Panc1 (cell line): ENCODE results near the gene BMF. TPM values are rescaled to one million over a fixed set of nuclear protein-coding genes. Genes with fewer than 3 reads are reported as not detected.

Source experiments
- ATAC-seq: fragments of 200-7000 bp; cut with Tn5 transposase; 2 replicates; pipeline ENCODE4 v1.9.1; 2020; ENCODE audit warnings: mild to moderate bottlenecking, moderate library complexity
- BruUV-seq: library from RNA; stranded (reverse); fragments of 400-500 nt; replicated peaks from 2 replicates; lab custom pipeline; 2021; lab: Mats Ljungman, UMichigan
- CTCF ChIA-PET: fragments of 300-600 bp; sonication (Branson Sonifier 250); formaldehyde crosslinking; loops from one replicate; lab custom pipeline; 2022; ENCODE audit warnings: antibody characterized with exemption; lab: Charles Lee
- POLR2A ChIA-PET: fragments of 300-600 bp; sonication (Branson Sonifier 250); formaldehyde crosslinking; loops from one replicate; lab custom pipeline; 2022; ENCODE audit warnings: antibody characterized with exemption; lab: Charles Lee
- DNase-seq: peaks from one replicate; pipeline ENCODE4 v3.0.0-alpha.2; 2010; ENCODE audit warnings: low read depth, low spot score
- H3K27ac ChIP-seq: 2 replicates; pipeline ENCODE4 v1.5.1; 2011; ENCODE audit warnings: mild to moderate bottlenecking, low read length, inconsistent platforms
- H3K27me3 ChIP-seq: fragments of 200-500 bp; sonication (Bioruptor generic); 2 replicates; pipeline ENCODE4 v1.6.0; 2014; ENCODE audit warnings: low read length, inconsistent platforms; ENCODE audit not compliant: control insufficient read depth, insufficient read depth
- H3K36me3 ChIP-seq: fragments of 200-500 bp; sonication (Bioruptor generic); 2 replicates; pipeline ENCODE4 v1.5.1; 2014; ENCODE audit warnings: inconsistent platforms, mild to moderate bottlenecking, low read length, moderate library complexity; ENCODE audit not compliant: control insufficient read depth, insufficient read depth
- H3K4me1 ChIP-seq: 2 replicates; pipeline ENCODE4 v1.5.1; 2011; ENCODE audit warnings: inconsistent platforms, mild to moderate bottlenecking, low read length, moderate library complexity; ENCODE audit not compliant: control insufficient read depth, insufficient read depth
- H3K4me3 ChIP-seq, 2 experiments: 2 replicates each; pipeline ENCODE4 v1.5.1; 2011 to 2012; ENCODE audit warnings: low read depth in 2 of 2, low read length in 2 of 2, mild to moderate bottlenecking in 2 of 2, inconsistent platforms in 1 of 2, moderate library complexity in 1 of 2
- H3K9me3 ChIP-seq: fragments of 200-500 bp; sonication (Bioruptor generic); 2 replicates; pipeline ENCODE4 v1.5.1; 2014; ENCODE audit warnings: low read depth, mild to moderate bottlenecking, inconsistent platforms, low read length, moderate library complexity; ENCODE audit not compliant: control insufficient read depth, insufficient read depth
- POLR2AphosphoS5 ChIP-seq: IDR thresholded peaks from 2 replicates; pipeline ENCODE4 v1.6.1; 2012; ENCODE audit warnings: mild to moderate bottlenecking, low read depth, low read length, moderate library complexity
- SIN3A ChIP-seq: IDR thresholded peaks from 2 replicates; pipeline ENCODE4 v1.6.1; 2012; ENCODE audit warnings: low read depth, mild to moderate bottlenecking, low read length, moderate library complexity, borderline replicate concordance; ENCODE audit not compliant: insufficient read depth
- TCF7L2 ChIP-seq: IDR thresholded peaks from 2 replicates; pipeline ENCODE4 v1.6.1; 2011; ENCODE audit warnings: mild to moderate bottlenecking, low read depth, low read length, inconsistent platforms
- in situ Hi-C: cut with HindIII; loops from 2 replicates; pipeline ENCODE4 v1.10.0; 2016; ENCODE audit warnings: low sequenced_read_pairs, low pct_unique_long_range_greater_than_20kb
- intact Hi-C: fragments of 100-400 bp; cut with micrococcal nuclease; formaldehyde crosslinking; loops from one replicate; pipeline ENCODE4 v1.10.0; 2022; ENCODE audit not compliant: unreplicated experiment
- total RNA-seq: library from RNA; stranded (reverse); gene quantifications from one replicate; pipeline ENCODE4 v1.2.1, GENCODE V29; 2021; ENCODE audit not compliant: unreplicated experiment
- TF ChIP-seq, protein P1 (sequence below): fragments of 450-650 bp; IDR thresholded peaks from 2 replicates; pipeline ENCODE4 v1.5.1; 2017; ENCODE audit warnings: mild to moderate bottlenecking
- TF ChIP-seq, protein P2 (sequence below), 2 experiments: IDR thresholded peaks; 2 replicates each; pipeline ENCODE4 v1.6.1; 2011 to 2012; ENCODE audit warnings: low read depth in 2 of 2, control low read depth in 1 of 2, low read length in 1 of 2, mild to moderate bottlenecking in 1 of 2, moderate library complexity in 1 of 2; ENCODE audit not compliant: insufficient read depth in 1 of 2

The BMF gene
- total RNA-seq, 1 experiment from 2014 or later = 7.8 TPM

DNA sequence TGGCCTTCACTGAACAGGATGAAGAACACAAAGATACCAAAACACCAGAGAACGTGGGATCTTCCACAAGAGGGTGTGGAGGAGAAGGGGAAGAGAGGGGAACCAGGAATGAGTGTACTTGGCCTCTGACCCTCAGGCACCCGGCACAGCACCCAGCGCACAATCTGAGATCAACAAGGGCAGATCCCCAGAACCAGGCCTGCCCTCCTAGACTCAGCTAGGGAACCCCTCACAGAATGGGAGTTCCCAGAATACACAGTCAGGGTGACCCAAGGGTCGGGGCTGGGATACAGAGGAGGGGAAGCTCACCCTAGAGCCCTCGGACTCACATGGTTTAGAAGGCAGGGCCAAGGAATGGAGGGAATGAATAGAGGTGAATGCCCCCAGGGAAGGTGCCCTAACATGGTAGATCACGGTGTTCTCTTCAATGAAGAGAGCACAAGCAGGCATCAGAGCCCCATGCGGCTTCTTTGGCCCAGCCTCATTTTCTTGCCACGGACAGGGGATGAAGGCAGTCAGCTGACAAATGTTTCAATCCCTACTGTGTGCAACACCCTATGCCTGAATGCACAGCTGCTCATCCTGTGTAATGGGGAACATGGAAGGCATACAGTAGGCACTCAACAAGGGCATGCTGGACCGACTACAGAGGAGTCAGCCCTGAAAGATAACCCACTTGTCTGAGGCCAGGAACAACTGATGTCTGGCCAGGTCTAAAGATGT is 13.1 kb downstream of the BMF start:
- DNase-seq (no peak), ATAC-seq (no peak)
- no peaks in the 10 kb centered on the region for H3K36me3 ChIP-seq
- no peaks in the 10 kb centered on the region for H3K9me3 ChIP-seq
- BruUV-seq = no TSS peak
- H3K4me1 ChIP-seq = peaks cover 55% of the 10 kb centered on the region
- peak overlapping the region; percentile 80; the same call in 1 of the 2 replicates for H3K27ac ChIP-seq
- no peak overlapping the region for H3K4me3 ChIP-seq
- ChIA-PET POLR2A (interaction anchor here (0.6 kb wide), 1 partner anchor 198 kb away, joined by 8 read pairs; no protein-coding TSS in a partner anchor), CTCF (interaction anchor here (1.3 kb wide), 1 partner anchor 26 kb away, joined by 4 read pairs; no protein-coding TSS in a partner anchor)
- intact Hi-C loops (no loop called here), in situ Hi-C loops (no loop called here)
- TF ChIP-seq POLR2AphosphoS5 (no peak), TCF7L2 (no peak), SIN3A (no peak)
- TF ChIP-seq, protein P1, sequence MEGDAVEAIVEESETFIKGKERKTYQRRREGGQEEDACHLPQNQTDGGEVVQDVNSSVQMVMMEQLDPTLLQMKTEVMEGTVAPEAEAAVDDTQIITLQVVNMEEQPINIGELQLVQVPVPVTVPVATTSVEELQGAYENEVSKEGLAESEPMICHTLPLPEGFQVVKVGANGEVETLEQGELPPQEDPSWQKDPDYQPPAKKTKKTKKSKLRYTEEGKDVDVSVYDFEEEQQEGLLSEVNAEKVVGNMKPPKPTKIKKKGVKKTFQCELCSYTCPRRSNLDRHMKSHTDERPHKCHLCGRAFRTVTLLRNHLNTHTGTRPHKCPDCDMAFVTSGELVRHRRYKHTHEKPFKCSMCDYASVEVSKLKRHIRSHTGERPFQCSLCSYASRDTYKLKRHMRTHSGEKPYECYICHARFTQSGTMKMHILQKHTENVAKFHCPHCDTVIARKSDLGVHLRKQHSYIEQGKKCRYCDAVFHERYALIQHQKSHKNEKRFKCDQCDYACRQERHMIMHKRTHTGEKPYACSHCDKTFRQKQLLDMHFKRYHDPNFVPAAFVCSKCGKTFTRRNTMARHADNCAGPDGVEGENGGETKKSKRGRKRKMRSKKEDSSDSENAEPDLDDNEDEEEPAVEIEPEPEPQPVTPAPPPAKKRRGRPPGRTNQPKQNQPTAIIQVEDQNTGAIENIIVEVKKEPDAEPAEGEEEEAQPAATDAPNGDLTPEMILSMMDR = no peak
- TF ChIP-seq, protein P2, sequence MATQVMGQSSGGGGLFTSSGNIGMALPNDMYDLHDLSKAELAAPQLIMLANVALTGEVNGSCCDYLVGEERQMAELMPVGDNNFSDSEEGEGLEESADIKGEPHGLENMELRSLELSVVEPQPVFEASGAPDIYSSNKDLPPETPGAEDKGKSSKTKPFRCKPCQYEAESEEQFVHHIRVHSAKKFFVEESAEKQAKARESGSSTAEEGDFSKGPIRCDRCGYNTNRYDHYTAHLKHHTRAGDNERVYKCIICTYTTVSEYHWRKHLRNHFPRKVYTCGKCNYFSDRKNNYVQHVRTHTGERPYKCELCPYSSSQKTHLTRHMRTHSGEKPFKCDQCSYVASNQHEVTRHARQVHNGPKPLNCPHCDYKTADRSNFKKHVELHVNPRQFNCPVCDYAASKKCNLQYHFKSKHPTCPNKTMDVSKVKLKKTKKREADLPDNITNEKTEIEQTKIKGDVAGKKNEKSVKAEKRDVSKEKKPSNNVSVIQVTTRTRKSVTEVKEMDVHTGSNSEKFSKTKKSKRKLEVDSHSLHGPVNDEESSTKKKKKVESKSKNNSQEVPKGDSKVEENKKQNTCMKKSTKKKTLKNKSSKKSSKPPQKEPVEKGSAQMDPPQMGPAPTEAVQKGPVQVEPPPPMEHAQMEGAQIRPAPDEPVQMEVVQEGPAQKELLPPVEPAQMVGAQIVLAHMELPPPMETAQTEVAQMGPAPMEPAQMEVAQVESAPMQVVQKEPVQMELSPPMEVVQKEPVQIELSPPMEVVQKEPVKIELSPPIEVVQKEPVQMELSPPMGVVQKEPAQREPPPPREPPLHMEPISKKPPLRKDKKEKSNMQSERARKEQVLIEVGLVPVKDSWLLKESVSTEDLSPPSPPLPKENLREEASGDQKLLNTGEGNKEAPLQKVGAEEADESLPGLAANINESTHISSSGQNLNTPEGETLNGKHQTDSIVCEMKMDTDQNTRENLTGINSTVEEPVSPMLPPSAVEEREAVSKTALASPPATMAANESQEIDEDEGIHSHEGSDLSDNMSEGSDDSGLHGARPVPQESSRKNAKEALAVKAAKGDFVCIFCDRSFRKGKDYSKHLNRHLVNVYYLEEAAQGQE (IDR thresholded peaks at IDR 0.05; ENCODE audit: insufficient read depth in 1 of 2, low read depth in 2 of 2, low read length in 1 of 2) = no peak
- H3K27me3 ChIP-seq = no peaks in the 10 kb centered on the region

DNA sequence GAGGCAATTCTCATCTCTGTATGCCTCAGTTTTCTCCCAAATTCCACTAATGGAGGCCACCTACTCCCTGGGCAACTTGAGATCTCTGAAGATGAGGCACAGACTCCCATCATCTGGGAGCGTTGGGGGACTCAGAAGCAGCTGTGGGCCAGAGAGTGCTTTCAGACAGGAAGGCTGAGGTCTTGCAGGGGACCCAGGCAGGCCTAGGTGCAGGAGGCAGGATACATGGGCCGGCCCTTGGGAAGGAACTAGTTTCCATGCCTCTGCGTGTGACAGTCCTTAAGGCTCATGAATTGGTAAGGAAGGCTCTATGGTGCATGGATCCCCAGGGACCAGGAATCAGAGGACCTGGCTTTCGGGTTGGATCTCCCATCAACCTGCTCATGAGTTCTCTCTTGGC is 14.5 kb downstream of the BMF start:
- DNase-seq (no peak), ATAC-seq (no peak)
- peaks cover 45% of the 10 kb centered on the region for H3K4me1 ChIP-seq
- H3K36me3 ChIP-seq = no peaks in the 10 kb centered on the region
- in situ Hi-C loops = no loop called here
- intact Hi-C loops = no loop called here
- H3K4me3 ChIP-seq = no peak overlapping the region
- CTCF ChIA-PET = no interaction called here
- POLR2A ChIA-PET = no interaction called here
- H3K27ac ChIP-seq = no peak overlapping the region; the same call in 1 of the 2 replicates
- TF ChIP-seq POLR2AphosphoS5 (no peak), SIN3A (no peak), TCF7L2 (no peak)
- TF ChIP-seq, protein P1 = no peak
- TF ChIP-seq, protein P2 (IDR thresholded peaks at IDR 0.05; ENCODE audit: insufficient read depth in 1 of 2, low read depth in 2 of 2, low read length in 1 of 2) = no peak
- no peaks in the 10 kb centered on the region for H3K9me3 ChIP-seq
- H3K27me3 ChIP-seq = no peaks in the 10 kb centered on the region
- BruUV-seq = no TSS peak
